ENCODE results near the gene DGKK. TPM values are rescaled to one million over a fixed set of nuclear protein-coding genes. Genes with fewer than 3 reads are reported as not detected.

DGKK gene
- polyA plus RNA-seq, 1 experiment = not detected

- peaks cover 4% of the 10 kb centered on the region for H3K27me3 ChIP-seq (ENCODE audit: control insufficient read depth, insufficient read depth, low read length)
- TF ChIP-seq, protein P1, sequence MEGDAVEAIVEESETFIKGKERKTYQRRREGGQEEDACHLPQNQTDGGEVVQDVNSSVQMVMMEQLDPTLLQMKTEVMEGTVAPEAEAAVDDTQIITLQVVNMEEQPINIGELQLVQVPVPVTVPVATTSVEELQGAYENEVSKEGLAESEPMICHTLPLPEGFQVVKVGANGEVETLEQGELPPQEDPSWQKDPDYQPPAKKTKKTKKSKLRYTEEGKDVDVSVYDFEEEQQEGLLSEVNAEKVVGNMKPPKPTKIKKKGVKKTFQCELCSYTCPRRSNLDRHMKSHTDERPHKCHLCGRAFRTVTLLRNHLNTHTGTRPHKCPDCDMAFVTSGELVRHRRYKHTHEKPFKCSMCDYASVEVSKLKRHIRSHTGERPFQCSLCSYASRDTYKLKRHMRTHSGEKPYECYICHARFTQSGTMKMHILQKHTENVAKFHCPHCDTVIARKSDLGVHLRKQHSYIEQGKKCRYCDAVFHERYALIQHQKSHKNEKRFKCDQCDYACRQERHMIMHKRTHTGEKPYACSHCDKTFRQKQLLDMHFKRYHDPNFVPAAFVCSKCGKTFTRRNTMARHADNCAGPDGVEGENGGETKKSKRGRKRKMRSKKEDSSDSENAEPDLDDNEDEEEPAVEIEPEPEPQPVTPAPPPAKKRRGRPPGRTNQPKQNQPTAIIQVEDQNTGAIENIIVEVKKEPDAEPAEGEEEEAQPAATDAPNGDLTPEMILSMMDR (IDR thresholded peaks at IDR 0.05; ENCODE audit: insufficient read depth, low read depth, low read length) = no peak
- CTCF ChIA-PET = no interaction called here
- no peaks in the 10 kb centered on the region for H3K36me3 ChIP-seq (ENCODE audit: control insufficient read depth, insufficient read depth, low read length)
- POLR2A ChIA-PET = no interaction called here
- no peak for DNase-seq (ENCODE audit: low read depth)
- H3K4me3 ChIP-seq (ENCODE audit: low read depth, low read length) = no peak overlapping the region
Measured at GRCh38 chrX:50469206-50469605, 1.4 kb downstream of the DGKK start.

GRCh38 chrX:50459615-50460014 lies 11.0 kb downstream of the DGKK start:
- ChIA-PET POLR2A (no interaction called here), CTCF (no interaction called here)
- no peak for DNase-seq (ENCODE audit: low read depth)
- TF ChIP-seq, protein P1 (IDR thresholded peaks at IDR 0.05; ENCODE audit: insufficient read depth, low read depth, low read length) = no peak
- H3K4me3 ChIP-seq (ENCODE audit: low read depth, low read length) = no peak overlapping the region
- no peaks in the 10 kb centered on the region for H3K36me3 ChIP-seq (ENCODE audit: control insufficient read depth, insufficient read depth, low read length)
- H3K27me3 ChIP-seq (ENCODE audit: control insufficient read depth, insufficient read depth, low read length) = no peaks in the 10 kb centered on the region

GRCh38 chrX:50458483-50458882 lies 12.1 kb downstream of the DGKK start:
- TF ChIP-seq, protein P1 (IDR thresholded peaks at IDR 0.05; ENCODE audit: insufficient read depth, low read depth, low read length) = no peak
- DNase-seq (ENCODE audit: low read depth) = no peak
- ChIA-PET CTCF (interaction anchor here (1.4 kb wide), 1 partner anchor 9 kb away, joined by 3 read pairs; no protein-coding TSS in a partner anchor), POLR2A (no interaction called here)
- Histone ChIP-seq H3K27me3 (ENCODE audit: control insufficient read depth, insufficient read depth, low read length) (no peaks in the 10 kb centered on the region), H3K4me3 (ENCODE audit: low read depth, low read length) (no peak overlapping the region), H3K36me3 (ENCODE audit: control insufficient read depth, insufficient read depth, low read length) (no peaks in the 10 kb centered on the region)

- no peaks in the 10 kb centered on the region for H3K36me3 ChIP-seq (ENCODE audit: control insufficient read depth, insufficient read depth, low read length)
- H3K27me3 ChIP-seq (ENCODE audit: control insufficient read depth, insufficient read depth, low read length) = no peaks in the 10 kb centered on the region
- TF ChIP-seq, protein P1 (IDR thresholded peaks at IDR 0.05; ENCODE audit: insufficient read depth, low read depth, low read length) = no peak
- H3K4me3 ChIP-seq (ENCODE audit: low read depth, low read length) = no peak overlapping the region
- DNase-seq (ENCODE audit: low read depth) = no peak
- POLR2A ChIA-PET = no interaction called here
- CTCF ChIA-PET = no interaction called here
Measured at GRCh38 chrX:50456712-50457484, 13.7 kb downstream of the DGKK start.

DNA sequence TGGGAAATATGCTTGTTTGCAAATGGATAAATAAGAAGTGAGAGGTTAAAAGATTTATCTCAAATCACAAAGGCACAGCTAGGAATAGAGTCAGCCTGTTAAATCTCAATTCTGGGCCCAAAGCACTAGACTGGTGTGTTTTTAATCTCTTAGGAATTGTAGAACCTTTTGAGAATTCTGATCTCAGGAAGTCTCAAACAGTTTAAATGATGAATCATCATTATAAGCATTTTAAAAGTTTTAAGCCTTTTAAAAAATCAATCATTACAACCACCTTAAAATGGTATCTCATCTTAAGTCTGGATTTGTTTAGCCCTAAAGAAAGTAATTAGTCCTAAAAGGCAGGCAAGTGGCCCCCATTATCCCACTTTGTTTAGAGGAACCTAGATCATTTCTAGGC lies 17.8 kb downstream of the DGKK start:
- TF ChIP-seq, protein P1 (IDR thresholded peaks at IDR 0.05; ENCODE audit: insufficient read depth, low read depth, low read length) = no peak
- no peak overlapping the region for H3K4me3 ChIP-seq (ENCODE audit: low read depth, low read length)
- ChIA-PET CTCF (no interaction called here), POLR2A (no interaction called here)
- no peaks in the 10 kb centered on the region for H3K27me3 ChIP-seq (ENCODE audit: control insufficient read depth, insufficient read depth, low read length)
- DNase-seq (ENCODE audit: low read depth) = no peak
- H3K36me3 ChIP-seq (ENCODE audit: control insufficient read depth, insufficient read depth, low read length) = no peaks in the 10 kb centered on the region
